OCI-LY7 (cell line): ENCODE measurements around the gene APLP1. TPM values are rescaled to one million over a fixed set of nuclear protein-coding genes. Genes with fewer than 3 reads are reported as not detected.

ENCODE experiments used
- BruUV-seq: library from RNA; stranded (reverse); fragments of 400-500 nt; replicated peaks from 2 replicates; lab custom pipeline; 2021; lab: Mats Ljungman, UMichigan
- CTCF ChIA-PET: fragments of 300-600 bp; sonication (Branson Sonifier 250); formaldehyde crosslinking; loops from one replicate; lab custom pipeline; 2022; ENCODE audit warnings: antibody characterized with exemption; ENCODE audit not compliant: unreplicated experiment; lab: Charles Lee
- POLR2A ChIA-PET: fragments of 300-600 bp; sonication (Branson Sonifier 250); formaldehyde crosslinking; loops from one replicate; lab custom pipeline; 2022; ENCODE audit warnings: antibody characterized with exemption; lab: Charles Lee
- DNase-seq: peaks from one replicate; pipeline ENCODE4 v3.0.0-alpha.2; 2015; ENCODE audit warnings: low spot score
- H2AFZ ChIP-seq: fragments of 200-600 bp; sonication (generic), shearing (Covaris generic); 2 replicates; pipeline ENCODE4 v1.6.1; 2014; ENCODE audit warnings: mild to moderate bottlenecking, antibody characterized with exemption, low read length, moderate library complexity
- H3K27ac ChIP-seq: fragments of 200-600 bp; sonication (generic); 2 replicates; pipeline ENCODE4 v1.5.1; 2014; ENCODE audit warnings: mixed run types, low read depth, mild to moderate bottlenecking, moderate library complexity, low read length, inconsistent platforms; ENCODE audit not compliant: poor library complexity, severe bottlenecking
- H3K36me3 ChIP-seq: fragments of 200-600 bp; sonication (generic); 2 replicates; pipeline ENCODE4 v1.6.1; 2014; ENCODE audit warnings: mild to moderate bottlenecking, antibody characterized with exemption, low read length, moderate library complexity, mixed read lengths; ENCODE audit not compliant: insufficient read depth
- H3K4me1 ChIP-seq: fragments of 200-600 bp; sonication (generic); 2 replicates; pipeline ENCODE4 v1.5.1; 2014; ENCODE audit warnings: mild to moderate bottlenecking, low read length; ENCODE audit not compliant: insufficient read depth, poor library complexity, severe bottlenecking
- H3K4me2 ChIP-seq: fragments of 200-600 bp; sonication (generic); 2 replicates; pipeline ENCODE4 v1.6.1; 2014; ENCODE audit warnings: mild to moderate bottlenecking, low read length
- H3K4me3 ChIP-seq: fragments of 200-600 bp; sonication (generic); 2 replicates; pipeline ENCODE4 v1.5.1; 2014; ENCODE audit warnings: mild to moderate bottlenecking, low read depth, low read length; ENCODE audit not compliant: poor library complexity, severe bottlenecking
- H3K79me2 ChIP-seq: fragments of 200-600 bp; sonication (generic); 2 replicates; pipeline ENCODE4 v1.6.1; 2016; ENCODE audit warnings: low read depth, mild to moderate bottlenecking, low read length, moderate library complexity, mixed read lengths; ENCODE audit not compliant: insufficient read depth
- H3K9me2 ChIP-seq: fragments of 200-600 bp; sonication (generic); 2 replicates; pipeline ENCODE4 v1.6.1; 2016; ENCODE audit warnings: mild to moderate bottlenecking, low read length, mixed read lengths; ENCODE audit not compliant: insufficient read depth
- H3K9me3 ChIP-seq: fragments of 200-600 bp; sonication (generic); 2 replicates; pipeline ENCODE4 v1.6.1; 2014; ENCODE audit warnings: mild to moderate bottlenecking, mixed run types, low read length, mixed read lengths
- H4K20me1 ChIP-seq: fragments of 200-600 bp; sonication (generic); 2 replicates; pipeline ENCODE4 v1.6.1; 2014; ENCODE audit warnings: mild to moderate bottlenecking, antibody characterized with exemption, low read length, moderate library complexity, mixed read lengths; ENCODE audit not compliant: insufficient read depth
- CTCF ChIP-seq: fragments of 200-600 bp; sonication (generic); conservative IDR thresholded peaks from 2 replicates; pipeline ENCODE4 v1.5.1; 2014; ENCODE audit warnings: mild to moderate bottlenecking, antibody characterized with exemption, low read length, moderate library complexity, mixed read lengths
- EZH2phosphoT487 ChIP-seq: fragments of 200-600 bp; sonication (generic); IDR thresholded peaks from 2 replicates; pipeline ENCODE4 v1.6.1; 2018; ENCODE audit warnings: low read depth, borderline replicate concordance, mild to moderate bottlenecking, mixed run types, antibody characterized with exemption, low read length, moderate library complexity, mixed read lengths
- intact Hi-C: fragments of 100-400 bp; cut with micrococcal nuclease; formaldehyde crosslinking; loops from one replicate; pipeline ENCODE4 v1.10.0; 2022; ENCODE audit not compliant: unreplicated experiment
- total RNA-seq, 2 experiments: library from RNA; depleted of rRNA in 1 of 2; stranded (reverse); fragments of >200 nt in 1 of 2; shearing (Covaris generic) in 1 of 2; gene quantifications; 2 replicates each; pipeline ENCODE4 v1.2.3, GENCODE V29; 2014 to 2022

APLP1 gene
- total RNA-seq, 2 experiments from 2014 or later = 0.13 to 1.2 TPM

- CTCF ChIA-PET = no interaction called here
- H3K27ac ChIP-seq = no peak overlapping the region
- DNase-seq = no peak
- intact Hi-C loops = no loop called here
- no peaks in the 10 kb centered on the region for H3K9me2 ChIP-seq
- POLR2A ChIA-PET = no interaction called here
- H3K79me2 ChIP-seq = no peaks in the 10 kb centered on the region
- H2AFZ ChIP-seq = no peak overlapping the region
- no peaks in the 10 kb centered on the region for H3K4me1 ChIP-seq
- no peaks in the 10 kb centered on the region for H3K36me3 ChIP-seq
- no peaks in the 10 kb centered on the region for H3K9me3 ChIP-seq
- TF ChIP-seq EZH2phosphoT487 (no peak), CTCF (no peak)
- no TSS peak for BruUV-seq
- no peak overlapping the region for H3K4me3 ChIP-seq
- H4K20me1 ChIP-seq = no peaks in the 10 kb centered on the region
- no peak overlapping the region for H3K4me2 ChIP-seq
These were observed 23.7 kb upstream of the APLP1 start for GRCh38 chr19:35844482-35845214.

- ChIA-PET CTCF (no interaction called here), POLR2A (interaction anchor here (0.5 kb wide), 1 partner anchor 218 kb away, joined by 4 read pairs; no protein-coding TSS in a partner anchor)
- intact Hi-C loops = no loop called here
- Histone ChIP-seq H3K9me3 (no peaks in the 10 kb centered on the region), H3K79me2 (no peaks in the 10 kb centered on the region), H3K4me3 (no peak overlapping the region), H4K20me1 (no peaks in the 10 kb centered on the region), H3K4me2 (no peak overlapping the region), H3K9me2 (no peaks in the 10 kb centered on the region), H3K27ac (no peak overlapping the region), H3K36me3 (no peaks in the 10 kb centered on the region), H3K4me1 (no peaks in the 10 kb centered on the region), H2AFZ (no peak overlapping the region)
- BruUV-seq = no TSS peak
- DNase-seq = no peak
- TF ChIP-seq EZH2phosphoT487 (no peak), CTCF (no peak)
These were observed 22.9 kb upstream of the APLP1 start for GRCh38 chr19:35845215-35846037.
